Neural crest cell (in vitro differentiated cells): ENCODE data around the gene AFTPH. TPM values are rescaled to one million over a fixed set of nuclear protein-coding genes. Genes with fewer than 3 reads are reported as not detected.

Source experiments
- DNase-seq: peaks from one replicate; pipeline ENCODE4 v3.0.0; 2021; ENCODE audit warnings: low read depth, mixed read lengths, low spot score
- H3K27ac Mint-ChIP-seq: one replicate; pipeline ENCODE4 v1.8.0; 2021; ENCODE audit warnings: mild to moderate bottlenecking, mixed read lengths; ENCODE audit not compliant: unreplicated experiment
- H3K27me3 Mint-ChIP-seq: 2 replicates; pipeline ENCODE4 v1.8.0; 2021; ENCODE audit warnings: low read depth, mild to moderate bottlenecking, mixed read lengths
- H3K36me3 Mint-ChIP-seq: 2 replicates; pipeline ENCODE4 v1.8.0; 2021; ENCODE audit warnings: low read depth, mild to moderate bottlenecking, mixed read lengths
- H3K4me1 Mint-ChIP-seq: 2 replicates; pipeline ENCODE4 v1.8.0; 2021; ENCODE audit warnings: mixed read lengths
- H3K4me3 Mint-ChIP-seq: one replicate; pipeline ENCODE4 v1.8.0; 2021; ENCODE audit warnings: mild to moderate bottlenecking, mixed read lengths
- H3K9me3 Mint-ChIP-seq: 2 replicates; pipeline ENCODE4 v1.8.0; 2021; ENCODE audit warnings: mixed read lengths
- total RNA-seq: library from RNA; stranded (reverse); gene quantifications from 2 replicates; pipeline ENCODE4 v1.2.1, GENCODE V29; 2021
- TF ChIP-seq, protein P1 (sequence below): fragments of 200-600 bp; sonication (generic); conservative IDR thresholded peaks from 2 replicates; pipeline ENCODE4 v1.5.0; 2021; ENCODE audit warnings: antibody characterized with exemption, mild to moderate bottlenecking

AFTPH gene
- total RNA-seq, 1 donor from 2014 or later = 17.3 TPM

DNA sequence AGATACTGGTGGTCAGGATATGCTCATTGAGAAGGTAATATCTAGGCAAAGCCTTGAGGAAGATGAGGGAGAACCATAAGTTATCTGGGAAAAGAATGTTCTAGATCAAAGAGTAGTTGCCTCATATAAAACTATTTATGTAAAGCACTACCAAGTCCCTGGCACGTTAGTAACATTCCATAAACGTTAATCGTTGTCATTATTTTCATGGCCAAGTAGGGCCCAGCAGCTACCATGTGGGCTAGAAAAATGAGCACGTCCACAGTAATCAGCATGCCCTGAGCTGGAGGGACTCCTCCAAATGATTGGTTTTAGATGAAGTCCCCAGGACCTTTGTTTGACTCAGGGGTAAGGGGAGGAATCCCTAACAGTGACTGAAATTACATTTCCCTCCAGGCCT is 32.7 kb upstream of the AFTPH start:
- DNase-seq = no peak
- H3K4me3 Mint-ChIP-seq = no peak overlapping the region
- TF ChIP-seq, protein P1, sequence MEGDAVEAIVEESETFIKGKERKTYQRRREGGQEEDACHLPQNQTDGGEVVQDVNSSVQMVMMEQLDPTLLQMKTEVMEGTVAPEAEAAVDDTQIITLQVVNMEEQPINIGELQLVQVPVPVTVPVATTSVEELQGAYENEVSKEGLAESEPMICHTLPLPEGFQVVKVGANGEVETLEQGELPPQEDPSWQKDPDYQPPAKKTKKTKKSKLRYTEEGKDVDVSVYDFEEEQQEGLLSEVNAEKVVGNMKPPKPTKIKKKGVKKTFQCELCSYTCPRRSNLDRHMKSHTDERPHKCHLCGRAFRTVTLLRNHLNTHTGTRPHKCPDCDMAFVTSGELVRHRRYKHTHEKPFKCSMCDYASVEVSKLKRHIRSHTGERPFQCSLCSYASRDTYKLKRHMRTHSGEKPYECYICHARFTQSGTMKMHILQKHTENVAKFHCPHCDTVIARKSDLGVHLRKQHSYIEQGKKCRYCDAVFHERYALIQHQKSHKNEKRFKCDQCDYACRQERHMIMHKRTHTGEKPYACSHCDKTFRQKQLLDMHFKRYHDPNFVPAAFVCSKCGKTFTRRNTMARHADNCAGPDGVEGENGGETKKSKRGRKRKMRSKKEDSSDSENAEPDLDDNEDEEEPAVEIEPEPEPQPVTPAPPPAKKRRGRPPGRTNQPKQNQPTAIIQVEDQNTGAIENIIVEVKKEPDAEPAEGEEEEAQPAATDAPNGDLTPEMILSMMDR = no peak
- no peaks in the 10 kb centered on the region for H3K36me3 Mint-ChIP-seq
- no peaks in the 10 kb centered on the region for H3K9me3 Mint-ChIP-seq
- H3K27ac Mint-ChIP-seq = no peak overlapping the region
- H3K27me3 Mint-ChIP-seq = no peaks in the 10 kb centered on the region
- H3K4me1 Mint-ChIP-seq = peaks cover 21% of the 10 kb centered on the region

DNA sequence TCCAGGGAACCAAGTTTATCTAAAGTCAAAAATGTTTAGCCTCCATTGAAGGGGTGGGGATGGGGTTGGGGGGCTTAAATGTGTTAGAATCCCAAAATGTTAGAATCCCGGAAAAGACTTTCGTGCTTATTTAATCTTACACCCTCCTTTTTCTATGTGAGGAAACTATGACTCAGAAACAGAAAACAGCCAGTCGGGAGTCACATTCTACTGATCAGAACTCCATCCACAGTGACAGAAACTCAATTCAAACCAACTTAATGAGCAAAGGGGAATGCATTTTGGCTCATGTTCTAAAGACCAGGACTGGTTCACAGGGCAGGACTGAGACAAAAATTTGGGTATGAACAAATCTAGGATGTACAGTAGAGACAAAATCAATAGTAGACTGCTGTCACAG is 31.9 kb upstream of the AFTPH start:
- TF ChIP-seq, protein P1 = no peak
- H3K27me3 Mint-ChIP-seq = no peaks in the 10 kb centered on the region
- no peak overlapping the region for H3K27ac Mint-ChIP-seq
- no peaks in the 10 kb centered on the region for H3K9me3 Mint-ChIP-seq
- H3K4me3 Mint-ChIP-seq = no peak overlapping the region
- no peak for DNase-seq
- H3K4me1 Mint-ChIP-seq = peaks cover 21% of the 10 kb centered on the region
- H3K36me3 Mint-ChIP-seq = no peaks in the 10 kb centered on the region

DNA sequence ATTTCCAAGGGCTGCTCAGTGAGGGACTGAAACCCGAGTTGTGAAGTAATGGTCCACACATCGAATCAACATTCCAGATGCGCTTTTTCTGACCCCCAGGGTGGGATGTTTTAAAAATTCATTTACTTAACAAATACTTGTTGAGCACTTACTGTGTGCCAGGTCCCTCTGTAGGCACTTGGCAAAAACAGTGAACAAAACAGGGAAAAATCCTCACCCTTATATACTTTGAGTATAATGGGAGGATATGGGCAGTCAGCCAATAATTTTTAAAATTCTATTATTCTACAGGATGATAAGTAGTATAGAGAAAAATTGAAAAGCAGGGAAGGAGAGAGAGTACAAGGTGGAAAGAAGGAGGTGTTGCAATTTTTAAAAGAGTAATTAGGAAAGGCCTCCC is 31.3 kb upstream of the AFTPH start:
- DNase-seq = no peak
- TF ChIP-seq, protein P1 = no peak
- H3K4me1 Mint-ChIP-seq = peaks cover 18% of the 10 kb centered on the region
- no peaks in the 10 kb centered on the region for H3K36me3 Mint-ChIP-seq
- H3K4me3 Mint-ChIP-seq = no peak overlapping the region
- H3K27ac Mint-ChIP-seq = no peak overlapping the region
- H3K9me3 Mint-ChIP-seq = no peaks in the 10 kb centered on the region
- no peaks in the 10 kb centered on the region for H3K27me3 Mint-ChIP-seq

DNA sequence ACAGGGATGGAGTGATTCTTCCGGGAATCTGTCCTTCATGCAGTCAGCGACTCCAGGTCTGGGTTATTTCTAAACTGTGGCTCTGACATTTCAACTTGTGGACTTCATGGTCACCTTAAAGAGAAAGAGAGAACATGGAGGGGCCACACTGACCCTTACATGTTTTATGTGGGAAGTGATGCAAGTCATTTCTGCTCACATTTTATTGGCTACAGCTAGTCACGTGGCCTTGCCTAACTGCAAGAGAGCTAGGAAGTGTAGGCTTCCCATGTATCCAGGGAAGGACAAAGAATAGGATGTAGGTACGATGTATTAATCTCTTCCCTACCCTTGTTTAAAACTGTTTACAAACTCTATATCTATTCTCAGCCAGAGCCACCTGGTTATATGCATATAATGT is 30.3 kb upstream of the AFTPH start:
- H3K9me3 Mint-ChIP-seq = no peaks in the 10 kb centered on the region
- no peak overlapping the region for H3K4me3 Mint-ChIP-seq
- H3K4me1 Mint-ChIP-seq = peaks cover 12% of the 10 kb centered on the region
- no peaks in the 10 kb centered on the region for H3K27me3 Mint-ChIP-seq
- no peaks in the 10 kb centered on the region for H3K36me3 Mint-ChIP-seq
- H3K27ac Mint-ChIP-seq = no peak overlapping the region
- TF ChIP-seq, protein P1 = no peak
- no peak for DNase-seq

DNA sequence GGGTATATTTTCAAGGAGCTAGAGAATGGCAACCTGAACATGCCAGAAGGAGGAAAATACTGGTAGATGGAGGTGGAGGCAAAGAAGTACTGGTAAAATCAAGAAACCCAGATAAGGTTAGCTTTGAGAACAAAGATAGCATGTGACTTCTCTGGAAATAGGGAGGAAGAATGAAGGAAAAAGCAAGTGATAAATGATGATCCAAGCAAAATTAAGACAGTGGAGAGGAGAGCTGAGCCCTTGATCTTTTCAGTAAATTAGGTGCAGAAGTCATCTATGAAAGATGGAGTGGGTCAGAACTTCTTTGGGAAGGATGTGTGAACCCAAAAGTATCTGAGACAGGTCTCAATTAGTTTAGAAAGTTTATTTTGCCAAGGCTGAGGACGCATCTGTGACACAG is 25.7 kb upstream of the AFTPH start:
- Mint-ChIP-seq H3K36me3 (no peaks in the 10 kb centered on the region), H3K4me3 (no peak overlapping the region), H3K4me1 (no peaks in the 10 kb centered on the region), H3K27me3 (no peaks in the 10 kb centered on the region), H3K27ac (no peak overlapping the region), H3K9me3 (no peaks in the 10 kb centered on the region)
- TF ChIP-seq, protein P1 = no peak
- DNase-seq = no peak

DNA sequence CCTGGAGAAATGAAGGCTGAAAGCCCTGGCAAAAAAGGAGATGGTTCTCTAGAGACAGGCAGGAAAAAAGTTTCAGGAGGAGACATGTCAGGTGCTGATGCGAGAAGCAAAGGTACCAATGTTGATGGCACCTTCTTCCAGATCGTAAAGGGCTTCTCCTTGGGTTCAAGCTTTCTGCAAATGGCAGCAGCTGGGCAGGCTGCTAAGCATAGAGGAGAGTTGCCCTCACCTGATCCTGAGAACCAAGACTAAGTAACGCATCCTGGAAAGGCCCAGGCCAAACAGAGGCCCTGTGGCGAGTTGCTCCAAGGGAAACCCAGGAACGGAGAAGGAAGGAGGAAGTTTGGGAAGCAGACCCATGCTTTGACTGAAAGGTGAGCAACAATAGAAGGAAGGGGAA is 23.6 kb upstream of the AFTPH start:
- no peak for DNase-seq
- no peaks in the 10 kb centered on the region for H3K9me3 Mint-ChIP-seq
- H3K36me3 Mint-ChIP-seq = no peaks in the 10 kb centered on the region
- no peak overlapping the region for H3K4me3 Mint-ChIP-seq
- no peaks in the 10 kb centered on the region for H3K4me1 Mint-ChIP-seq
- no peaks in the 10 kb centered on the region for H3K27me3 Mint-ChIP-seq
- H3K27ac Mint-ChIP-seq = peak overlapping the region; percentile 37
- TF ChIP-seq, protein P1 = no peak
